SK-N-SH treated with all-trans-retinoic acid at 6 μM for 48 hours (cell line): ENCODE results near the gene TVP23A.

ENCODE experiments used
- ISL1 ChIP-seq: fragments of 250-450 bp; sonication (Bioruptor Pico); IDR thresholded peaks from 2 replicates; pipeline ENCODE4 v2.1.2; 2022; ENCODE audit warnings: mild to moderate bottlenecking, moderate library complexity
- ZFP3 ChIP-seq: fragments of 250-450 bp; sonication (Bioruptor Pico); IDR thresholded peaks from 2 replicates; pipeline ENCODE4 v1.5.0; 2020; ENCODE audit warnings: mild to moderate bottlenecking, moderate library complexity
- ZFP30 ChIP-seq: fragments of 450-650 bp; formaldehyde crosslinking; IDR thresholded peaks from 2 replicates; pipeline ENCODE4 v1.5.0; 2022; ENCODE audit warnings: mild to moderate bottlenecking, moderate library complexity

DNA sequence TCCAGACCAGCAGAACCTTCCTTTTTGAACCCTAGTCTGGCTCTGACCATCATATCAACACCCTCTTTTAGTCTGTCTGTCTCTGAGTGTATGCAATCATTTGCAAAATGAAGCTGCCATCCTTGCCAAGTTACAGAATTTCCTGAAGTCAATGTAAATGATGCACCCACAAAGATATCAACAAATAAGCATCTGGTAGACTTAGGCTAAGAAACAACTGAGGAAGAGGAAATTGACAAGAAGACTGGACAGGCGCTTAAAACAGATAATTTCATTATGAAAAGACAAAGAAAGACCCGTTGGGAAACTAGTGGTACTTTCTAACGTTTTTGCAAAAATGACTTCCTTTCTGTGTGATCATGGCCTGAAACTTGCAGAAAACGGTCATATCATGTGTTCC is 33.7 kb upstream of the TVP23A start:
- TF ChIP-seq ZFP3 (CRISPR knock-in tag): no peak
- no peak for TF ChIP-seq ISL1 (CRISPR knock-in tag)
- TF ChIP-seq ZFP30: no peak
